NCI-H446 treated with DMSO at 0.1 percent for 48 hours (cell line): Measurements from ENCODE around the gene GLTP.

ENCODE experiments used
- DNase-seq: peaks from one replicate; lab custom pipeline; 2025; lab: John Stamatoyannopoulos, UW

Gene GLTP

DNA sequence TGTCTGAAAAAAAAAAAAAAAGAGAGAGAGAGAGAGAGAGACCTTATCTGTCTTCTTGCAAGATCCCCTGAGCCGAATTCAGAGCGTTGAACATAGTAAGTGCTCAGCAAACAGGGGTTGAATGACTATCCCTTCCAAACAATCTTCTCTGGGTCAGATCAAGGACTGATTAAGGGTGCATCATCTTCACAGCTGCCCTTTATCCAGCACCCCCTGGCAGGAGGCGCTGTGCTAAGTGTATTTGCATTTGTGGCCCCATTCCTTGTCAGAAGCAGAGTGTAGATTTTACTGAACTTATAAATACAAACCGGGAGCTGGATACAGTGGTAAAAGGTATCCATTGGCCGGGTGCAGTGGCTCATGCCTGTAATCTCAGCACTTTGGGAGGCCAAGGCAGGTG, 38.3 kb downstream of the GLTP start:
- DNase-seq: no peak

DNA sequence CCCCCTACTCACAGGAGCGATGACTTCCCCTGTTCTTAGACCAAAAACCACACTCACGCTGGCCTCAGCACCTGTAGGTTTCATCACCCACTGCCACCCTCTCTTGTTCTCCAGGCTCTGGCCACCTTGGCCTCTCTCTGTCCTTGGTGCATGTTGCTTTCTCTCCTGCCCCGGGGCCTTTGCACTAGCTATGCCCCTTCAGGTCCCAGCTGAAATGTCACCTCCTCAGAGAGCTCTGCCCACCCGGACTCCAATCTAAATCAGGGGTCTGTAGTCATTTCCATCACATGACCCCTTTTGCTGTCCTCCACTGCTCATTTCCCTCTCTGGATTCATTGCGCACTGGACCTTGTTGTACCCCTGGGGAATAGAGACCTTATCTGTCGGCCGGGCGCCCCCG, 39.0 kb downstream of the GLTP start:
- no peak for DNase-seq

DNA sequence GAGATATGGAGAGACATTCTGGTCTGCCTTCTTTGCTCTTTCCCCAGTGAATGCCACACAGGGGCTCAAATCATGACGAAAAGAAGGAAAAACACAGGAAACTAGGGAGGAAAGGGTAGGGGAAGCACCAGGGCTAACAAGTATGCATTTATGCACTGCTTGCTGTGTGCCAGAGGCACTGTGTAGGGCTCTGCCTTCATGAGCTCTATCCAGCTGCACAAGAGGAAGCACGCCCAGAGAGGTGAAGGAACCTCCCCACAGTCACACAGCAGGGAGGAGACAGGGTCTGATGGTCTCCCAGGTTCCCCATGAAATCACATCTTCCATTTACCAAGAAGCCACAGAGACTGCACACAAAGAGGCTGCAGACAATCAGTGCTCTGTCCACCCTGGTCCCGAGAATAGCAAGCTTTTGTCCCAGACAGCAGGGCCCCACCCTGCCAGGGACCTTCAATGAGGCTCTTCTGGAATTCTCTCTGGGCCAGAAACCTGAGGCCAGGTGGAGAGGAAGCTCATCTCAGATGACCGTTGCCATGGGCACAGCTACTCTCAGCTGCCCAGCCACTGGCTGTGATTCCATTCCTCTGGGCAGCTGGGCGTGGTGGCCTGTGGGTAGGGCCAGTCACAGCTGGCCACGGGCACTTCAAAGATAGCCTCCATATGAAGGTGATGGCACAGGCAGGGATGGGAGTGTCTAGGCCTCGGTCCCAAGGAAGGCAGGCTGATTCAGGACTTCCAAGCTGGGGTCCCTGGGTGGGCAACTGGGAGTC, 39.9 kb downstream of the GLTP start:
- no peak for DNase-seq

DNA sequence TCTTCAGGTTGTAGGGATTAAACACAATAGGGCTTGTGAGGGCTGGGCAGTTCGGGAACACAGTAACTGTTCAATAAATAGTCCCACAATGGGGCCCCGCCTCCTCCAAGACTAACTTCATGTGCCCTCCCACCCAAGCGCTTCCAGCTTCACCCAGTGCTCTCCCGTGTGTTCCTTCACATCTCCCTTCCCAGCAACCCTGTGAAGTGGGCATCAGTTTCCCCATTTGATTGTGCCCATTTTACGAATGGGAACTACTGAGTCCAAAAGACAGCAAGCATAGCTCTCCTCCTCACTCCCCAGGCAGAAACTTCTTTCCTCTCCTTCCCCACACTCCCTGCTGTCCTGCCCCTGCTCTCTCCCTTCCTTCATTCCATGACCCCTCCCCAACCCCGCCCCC, 40.9 kb downstream of the GLTP start:
- DNase-seq: no peak

DNA sequence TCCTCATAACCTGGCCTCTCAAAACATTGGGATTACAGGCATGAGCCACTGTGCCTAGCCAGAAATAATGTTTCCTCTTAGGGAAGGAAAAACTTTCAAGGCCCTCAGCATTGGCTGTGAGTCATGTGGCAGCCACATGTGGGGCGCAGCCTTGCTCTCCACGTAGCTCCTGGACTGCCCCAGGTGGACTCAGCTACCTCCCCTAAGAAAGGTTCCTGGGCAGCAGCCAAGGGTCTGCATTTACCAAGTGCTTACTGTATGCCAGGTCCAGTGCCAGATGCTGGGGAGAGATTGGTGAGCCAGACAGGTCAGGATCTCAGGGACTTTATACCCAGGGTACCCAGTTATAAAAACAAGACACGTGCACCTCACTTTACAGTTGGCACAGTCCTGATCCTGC, 43.4 kb downstream of the GLTP start:
- no peak for DNase-seq

DNA sequence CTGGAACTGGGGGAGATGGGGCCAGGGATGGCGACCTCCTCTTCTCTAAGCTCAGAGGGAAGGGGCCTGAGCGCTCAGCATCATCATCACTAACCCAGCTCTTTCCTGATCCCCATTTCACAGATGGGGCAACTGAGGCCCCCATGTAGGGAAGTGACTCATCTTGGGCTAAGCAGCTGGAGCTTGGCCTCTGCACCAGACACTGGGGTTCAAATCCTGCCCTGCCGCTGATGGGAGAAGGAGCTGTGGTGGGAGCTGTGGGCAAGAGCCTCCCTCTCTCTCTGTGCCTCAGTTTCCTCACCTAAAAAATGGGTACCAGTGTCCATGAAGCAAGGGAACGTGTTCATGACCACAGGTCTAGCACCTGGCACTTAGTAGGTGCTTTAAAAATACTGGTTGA, 44.5 kb downstream of the GLTP start:
- DNase-seq: no peak

DNA sequence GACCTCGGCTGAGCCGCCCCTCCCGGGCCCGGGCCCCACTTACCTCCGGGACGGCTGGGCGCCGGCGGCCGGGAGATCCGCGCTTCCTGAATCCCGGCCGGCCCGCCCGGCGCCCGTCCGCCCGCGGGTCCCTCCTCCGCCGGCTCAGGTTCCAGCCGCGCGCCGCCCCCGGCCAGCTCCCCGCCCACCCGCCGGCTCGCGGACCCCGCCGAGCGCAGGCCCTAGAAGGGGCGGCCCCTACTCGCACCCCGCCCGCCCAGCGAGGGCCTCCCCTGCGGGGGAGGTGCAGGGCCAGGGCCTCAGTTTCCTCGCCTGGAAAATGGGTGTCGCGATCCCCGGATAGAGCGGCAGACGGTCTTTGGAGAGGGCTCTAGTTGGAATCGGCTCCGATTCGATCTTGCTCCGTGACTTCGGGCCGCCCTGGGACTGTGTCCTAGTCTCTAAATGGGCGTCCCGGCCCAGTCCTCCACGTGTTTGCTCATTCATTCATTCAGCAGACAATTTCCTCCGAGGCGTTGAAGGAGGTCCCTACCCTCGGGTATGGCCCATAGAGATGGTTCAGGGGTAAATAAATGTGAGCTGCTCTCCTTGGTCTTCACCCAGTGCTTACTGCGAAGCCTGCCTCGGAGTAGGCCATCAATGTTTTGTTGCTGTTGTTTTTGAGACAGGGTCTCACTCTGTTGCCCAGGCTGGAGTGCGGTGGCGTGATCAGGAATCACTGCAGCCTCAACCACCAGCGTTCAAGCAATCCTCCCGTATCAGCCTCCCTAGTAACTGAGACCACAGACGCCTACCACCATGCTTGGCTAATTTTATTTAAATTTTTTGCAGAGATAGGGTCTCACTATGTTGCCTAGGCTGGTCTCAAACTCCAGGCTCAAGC, 46.8 kb downstream of the GLTP start, which contains the start of gene TRPV4:
TRPV4 (minus strand) TSS at position 92 of the 883 bp plus-strand sequence. CDS start 18,602 bp downstream, outside the sequence.
- no peak for DNase-seq

DNA sequence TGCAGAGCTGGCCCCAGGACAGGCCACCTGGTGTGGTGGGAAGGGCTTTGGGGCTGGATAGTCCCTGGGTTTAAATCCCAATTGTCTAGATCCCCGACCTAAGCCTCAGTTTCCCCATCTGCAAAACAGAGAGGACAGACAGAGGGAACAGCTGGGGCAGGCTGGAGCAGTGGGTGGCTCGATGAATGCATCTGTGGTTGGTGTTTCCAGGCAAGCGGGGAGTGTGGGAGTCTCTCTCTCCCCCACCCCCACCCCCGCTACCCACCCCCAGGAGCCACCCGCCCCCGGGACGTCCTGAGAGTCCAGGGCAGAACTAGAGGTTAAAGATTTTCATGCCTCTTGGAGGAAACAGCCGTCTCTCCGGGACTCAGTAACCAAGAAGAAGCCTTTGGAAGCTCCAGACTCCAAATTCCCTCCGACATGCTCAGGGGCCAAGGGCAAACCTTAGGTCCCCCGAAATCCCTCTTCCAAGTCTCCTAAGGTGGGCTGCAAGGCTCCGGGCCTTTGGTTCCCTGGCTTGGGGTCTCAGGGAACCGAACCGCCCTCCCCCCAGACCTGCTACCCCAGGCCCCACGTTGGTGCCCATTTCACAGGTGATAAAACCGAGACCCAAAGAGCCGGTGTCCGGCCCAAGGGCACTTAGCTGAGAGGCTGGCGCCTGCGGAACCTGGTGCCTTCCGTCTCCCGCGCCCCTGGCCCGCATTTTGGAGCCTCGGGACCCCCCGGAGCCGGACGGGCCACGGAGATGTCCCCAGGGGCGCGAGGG, 47.6 kb downstream of the GLTP start:
- DNase-seq: no peak

DNA sequence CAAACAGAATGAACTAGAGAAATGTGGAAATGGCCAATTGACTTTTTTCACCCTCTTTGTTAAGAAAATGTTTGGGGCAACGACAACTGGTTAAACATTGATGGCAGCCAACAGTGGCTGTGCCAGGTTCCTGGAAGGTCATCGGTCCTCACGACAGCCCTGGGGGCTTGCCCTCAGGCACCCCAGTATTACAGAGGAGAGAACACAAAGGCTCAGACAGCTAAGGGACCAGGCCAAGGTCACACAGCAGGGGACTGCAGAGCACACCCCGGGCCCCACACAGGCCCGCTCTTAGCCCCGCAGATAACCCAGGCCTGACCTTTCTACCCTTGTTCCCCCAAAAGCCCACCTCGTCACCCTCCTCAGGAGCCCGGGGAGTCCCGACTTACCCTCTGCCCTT, 48.4 kb downstream of the GLTP start:
- DNase-seq: no peak

DNA sequence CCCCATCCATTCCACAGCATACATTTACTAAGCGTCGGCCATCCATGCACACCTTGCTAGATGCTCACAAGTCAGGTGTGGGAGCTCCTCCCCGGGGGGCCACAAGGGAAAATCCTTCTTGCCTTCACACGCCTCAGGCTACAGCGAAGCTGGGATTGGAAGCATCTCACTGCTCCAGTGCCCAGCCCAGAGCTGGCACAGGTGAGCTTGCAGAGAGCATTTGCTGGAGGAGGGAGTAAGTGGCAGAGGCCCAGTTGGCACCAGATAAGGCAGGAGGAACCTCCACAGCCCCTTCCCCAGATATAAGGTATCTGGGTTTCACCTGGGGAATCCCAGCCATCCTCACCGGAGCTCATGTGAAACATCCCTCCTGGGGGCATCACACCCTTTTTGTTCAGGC, 49.0 kb downstream of the GLTP start:
- no peak for DNase-seq

DNA sequence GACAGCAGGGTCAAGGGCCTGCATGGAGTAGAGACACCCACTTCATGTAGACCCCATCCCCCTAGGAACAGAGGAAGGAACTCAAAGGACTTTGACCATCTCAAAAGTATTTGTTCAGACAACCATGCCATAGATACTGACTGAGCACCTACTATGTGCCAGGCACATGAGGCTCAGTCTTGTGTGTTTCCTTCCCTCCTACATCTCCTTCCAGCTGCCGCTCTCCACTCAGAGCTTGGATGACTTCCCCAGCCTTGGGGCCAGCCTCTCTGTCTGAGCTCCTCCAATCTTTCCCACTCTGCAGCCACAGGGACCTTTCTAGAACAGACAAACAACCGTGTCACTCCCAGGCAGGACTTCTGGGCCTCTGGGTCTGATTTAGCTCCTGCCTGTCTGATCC, 49.6 kb downstream of the GLTP start:
- DNase-seq: no peak

DNA sequence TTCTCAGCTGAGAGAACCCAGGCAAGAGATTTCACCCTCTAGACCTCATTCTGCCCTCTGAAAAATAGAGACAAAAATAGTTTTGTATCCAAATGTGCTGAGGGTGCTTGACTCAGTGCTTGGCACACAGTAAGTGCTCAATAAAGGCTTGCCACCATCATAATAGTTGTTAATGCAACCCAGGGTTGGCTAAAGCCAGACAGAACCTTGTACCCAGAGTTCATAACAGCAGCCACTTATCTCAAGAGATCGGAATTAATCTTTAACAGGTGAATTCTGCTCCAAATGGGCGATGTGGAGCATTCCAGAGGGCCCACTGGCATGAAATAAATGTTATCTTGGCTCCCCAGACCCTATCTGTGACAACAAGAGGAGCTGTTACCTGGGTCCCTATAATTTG, 50.1 kb downstream of the GLTP start:
- no peak for DNase-seq

DNA sequence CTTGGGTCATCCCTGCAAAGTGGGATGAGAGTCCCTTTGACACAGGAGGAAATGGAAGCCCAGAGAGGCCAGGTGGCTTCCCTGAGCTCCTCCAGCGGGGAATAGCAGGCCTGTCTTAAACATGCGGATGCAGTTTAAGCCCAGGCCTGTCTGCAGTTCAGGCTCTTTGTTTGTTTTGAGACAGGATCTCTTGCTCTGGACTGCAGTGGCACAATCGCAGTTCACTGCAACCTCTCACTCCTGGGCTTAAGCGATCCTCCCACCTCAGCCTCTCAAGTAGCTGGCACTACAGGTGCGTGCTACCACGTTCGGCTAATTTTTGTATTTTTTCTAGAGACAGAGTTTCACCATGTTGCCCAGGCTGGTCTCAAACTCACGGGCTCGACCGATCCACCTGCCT, 50.7 kb downstream of the GLTP start:
- DNase-seq: no peak

DNA sequence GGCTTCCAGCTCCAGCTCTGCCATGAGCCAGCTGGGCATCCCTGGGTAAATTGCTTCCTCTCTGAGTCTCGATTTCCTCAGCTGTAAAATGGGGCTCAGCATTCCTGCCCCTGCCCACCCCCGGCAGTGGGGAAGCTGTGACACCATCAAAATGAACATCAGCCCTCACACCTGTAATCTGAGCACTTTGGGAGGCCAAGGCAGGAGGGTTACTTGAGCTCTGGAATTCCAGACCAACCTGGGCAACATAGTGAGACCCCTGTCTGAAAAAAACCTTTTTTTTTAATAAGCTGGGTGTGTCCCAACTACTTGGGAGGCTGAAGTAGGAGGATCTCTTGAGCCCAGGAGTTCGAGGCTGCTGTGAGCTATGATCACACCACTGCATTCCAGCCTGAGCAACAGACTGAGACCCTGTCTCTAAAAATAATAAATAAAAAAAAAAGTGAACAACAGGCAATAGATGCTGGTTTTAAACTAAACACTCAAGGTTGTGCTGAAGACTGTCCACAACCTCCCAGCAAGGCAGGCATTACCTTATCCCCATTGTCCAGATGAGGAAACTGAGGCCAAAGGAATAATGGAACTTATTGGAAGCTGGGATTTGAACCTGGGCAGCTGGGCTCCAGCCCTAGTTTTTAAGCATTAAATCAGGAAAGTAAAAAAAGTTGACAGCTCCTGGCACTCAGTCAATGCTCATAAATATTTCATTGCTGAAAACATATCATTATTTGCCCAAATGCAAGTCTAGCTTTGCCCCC, 51.4 kb downstream of the GLTP start:
- DNase-seq: no peak

DNA sequence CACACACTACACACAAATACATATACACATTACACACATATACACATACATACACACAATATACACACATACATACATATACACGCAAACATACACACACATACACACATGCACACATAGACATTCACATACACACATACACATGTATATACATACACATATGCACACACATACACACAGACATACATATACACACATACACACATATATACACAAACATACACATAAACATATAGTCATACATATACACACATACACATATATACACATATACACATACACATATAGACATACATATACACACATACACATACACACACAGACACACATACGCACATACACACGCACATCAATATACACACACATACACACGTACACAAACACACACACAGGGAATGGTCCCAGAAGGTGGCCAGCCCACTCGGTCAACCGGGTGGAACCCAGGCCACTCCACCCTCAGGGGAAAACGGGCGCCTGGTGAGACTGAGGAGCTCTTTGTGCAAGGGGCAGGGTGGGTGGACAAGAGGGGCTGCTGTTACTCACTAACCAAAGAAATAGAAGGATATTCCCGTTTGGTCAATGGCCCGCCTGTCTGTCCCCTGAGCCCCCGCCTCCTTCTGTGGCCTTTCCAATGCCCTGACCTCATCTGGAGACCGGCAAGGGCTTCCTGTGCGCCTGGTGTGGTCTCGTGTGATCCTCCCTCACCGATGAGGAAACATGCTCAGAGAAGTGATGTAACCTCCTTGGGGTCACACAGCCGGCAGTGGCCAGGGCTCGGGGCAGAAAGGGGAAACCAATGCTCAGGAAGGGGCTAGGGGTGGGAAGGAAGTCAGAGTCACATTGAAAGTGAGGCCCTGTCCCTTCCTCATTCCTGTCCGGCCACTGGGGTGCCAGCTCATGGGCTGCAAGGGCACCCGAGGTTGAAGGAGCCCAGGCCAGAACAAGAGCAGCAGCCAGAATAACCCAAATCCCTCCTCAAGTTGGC, 52.5 kb downstream of the GLTP start:
- no peak for DNase-seq

DNA sequence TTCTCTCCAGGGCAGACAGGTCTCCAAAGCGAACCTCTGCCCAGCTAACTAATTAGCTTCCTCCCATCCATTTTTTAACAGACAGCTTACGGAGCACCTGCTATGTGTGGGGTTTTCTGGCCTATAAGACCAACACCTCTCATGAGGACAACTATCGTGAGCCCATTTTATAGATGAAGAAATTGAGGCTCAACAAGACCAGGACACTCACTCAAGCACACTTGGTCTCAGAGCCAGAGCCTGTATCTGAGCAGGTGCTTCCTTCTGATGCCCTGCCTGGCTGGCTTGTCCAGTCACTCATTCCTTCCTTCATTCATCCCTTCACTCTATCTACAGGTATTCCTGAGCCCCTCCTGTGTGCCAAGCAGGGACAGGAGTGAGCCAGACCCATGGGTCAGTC, 53.3 kb downstream of the GLTP start:
- DNase-seq: no peak

DNA sequence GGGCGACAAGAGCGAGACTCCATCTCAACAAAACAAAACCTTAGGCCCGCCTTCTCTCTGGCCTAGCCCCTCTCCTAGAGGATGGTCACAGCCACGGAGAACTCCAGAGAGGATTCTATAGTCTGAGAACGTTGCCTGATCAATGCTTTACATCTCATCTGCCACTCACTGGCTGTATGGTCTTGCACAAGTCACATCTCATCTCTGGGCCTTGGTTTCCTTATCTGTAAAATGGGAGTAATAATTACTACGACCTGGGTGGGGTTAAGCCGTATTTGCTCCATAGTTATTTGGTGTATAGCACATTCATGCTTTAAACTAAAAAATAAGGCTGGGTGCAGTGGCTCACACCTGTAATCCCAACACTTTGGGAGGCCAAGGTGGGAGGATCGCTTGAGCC, 55.6 kb downstream of the GLTP start:
- DNase-seq: no peak

DNA sequence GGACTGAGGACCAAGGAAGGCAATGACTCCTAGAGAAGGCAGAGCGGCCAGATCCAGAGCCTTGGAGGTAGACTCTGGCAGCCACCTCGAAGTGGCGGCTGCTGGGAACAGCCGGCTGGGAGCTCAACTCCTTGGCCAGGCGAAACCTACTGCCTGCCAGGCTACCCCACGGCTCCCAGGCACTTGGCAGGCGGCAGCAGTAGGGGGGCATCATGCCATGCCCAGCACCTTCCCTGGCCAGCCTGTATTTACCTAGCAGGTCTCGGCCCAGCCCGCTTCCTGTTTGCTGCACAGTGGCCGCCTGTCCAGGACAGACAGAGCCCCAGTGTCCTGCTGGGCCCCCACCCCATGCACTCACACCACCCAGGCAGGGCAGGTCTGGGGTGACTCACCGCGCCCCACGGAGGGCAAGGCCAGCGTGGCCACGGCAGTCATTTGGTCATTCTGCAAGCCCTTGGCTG, 57.4 kb downstream of the GLTP start:
- DNase-seq: peak; percentile 88

DNA sequence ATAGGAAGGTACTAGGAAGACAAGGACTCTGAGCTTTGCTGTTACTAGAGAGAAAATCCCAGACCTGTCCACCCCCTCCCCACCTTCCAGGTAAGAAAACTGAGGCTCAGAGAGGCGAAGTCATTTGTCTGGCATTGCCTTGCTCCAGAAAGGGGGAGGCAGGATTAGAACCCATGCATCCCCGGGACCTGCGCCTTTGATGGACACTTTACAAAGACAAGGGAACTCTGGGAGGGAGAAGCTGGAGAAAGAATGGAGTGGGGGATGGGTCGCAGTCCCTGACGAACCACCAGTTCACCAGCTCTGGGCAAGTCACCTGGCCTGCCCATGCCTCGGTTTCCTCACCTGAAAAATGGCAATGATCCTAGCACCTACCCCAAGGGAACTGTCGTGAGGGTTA, 57.9 kb downstream of the GLTP start:
- DNase-seq: no peak

DNA sequence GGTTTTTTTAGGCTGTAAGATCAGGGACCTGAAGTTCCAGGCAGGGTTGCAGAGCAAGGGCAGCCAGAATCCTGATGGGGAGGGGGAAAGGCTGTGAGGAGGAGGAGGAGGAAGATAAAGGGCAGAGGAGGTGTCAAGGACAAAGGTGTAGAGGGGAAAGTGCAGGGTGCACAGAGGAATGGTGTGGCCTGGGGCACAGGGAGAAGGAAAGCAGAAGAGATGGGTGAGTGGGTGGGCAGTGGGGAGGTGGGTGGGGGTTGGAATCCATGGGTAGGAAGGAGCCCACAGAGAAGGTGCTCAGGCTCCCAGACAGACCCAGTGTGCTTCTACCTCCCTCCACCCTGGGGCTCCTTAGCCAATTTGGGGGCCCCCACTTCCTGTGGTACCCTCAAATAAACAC, 58.4 kb downstream of the GLTP start:
- DNase-seq: no peak
